ENCODE data around the gene DLK1. TPM values are rescaled to one million over a fixed set of nuclear protein-coding genes. Genes with fewer than 3 reads are reported as not detected.

DLK1 gene
- total and polyA plus RNA-seq, 2 of the 13 experiments (the other 11 are each of a cell fraction or from before 2014, with no cell fraction given), result 95.5 to 312 TPM

DNA sequence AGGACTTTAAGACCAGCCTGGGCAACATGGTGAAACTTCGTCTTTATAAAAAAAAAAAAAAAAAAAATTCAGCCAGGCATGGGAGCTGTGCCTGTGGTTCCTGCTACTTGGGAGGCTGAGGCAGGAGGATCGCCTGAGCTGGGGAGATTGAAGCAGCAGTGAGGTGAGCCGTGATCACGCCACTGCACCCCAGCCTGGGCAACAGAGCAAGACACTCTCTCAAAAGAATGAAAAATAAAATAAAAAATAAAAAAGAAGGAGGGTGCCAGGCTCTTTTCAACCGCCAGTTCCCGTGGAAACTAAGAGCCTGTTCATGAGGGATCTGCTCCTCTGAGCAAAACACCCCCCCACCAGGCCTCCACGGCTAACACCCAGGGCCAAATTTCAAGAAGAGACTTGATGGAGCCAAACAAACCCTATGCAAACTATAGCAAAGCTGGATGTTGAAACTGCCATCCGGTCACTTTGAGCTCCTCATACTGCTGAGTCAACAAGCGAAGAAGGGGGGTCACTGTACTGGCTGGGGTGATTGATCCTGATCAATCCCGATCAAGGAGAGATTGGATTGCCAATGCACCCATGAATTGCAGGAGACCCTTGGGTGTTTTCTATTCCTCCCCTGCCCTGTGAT lies 23.4 kb downstream of the DLK1 start (continued):
- no peak for TF ChIP-seq HDAC6 (IDR thresholded peaks at IDR 0.05; ENCODE audit: low read depth, low read length)
- no peak for TF ChIP-seq HNRNPH1 (optimal IDR thresholded peaks at IDR 0.05; ENCODE audit: low read depth, low read length)
- TF ChIP-seq ZBTB21 (CRISPR knock-in tag; IDR thresholded peaks at IDR 0.05), result no peak
- 0 out of 2 replicates have a peak, but pooled peaks have one; percentile 59 for TF ChIP-seq NFIC (IDR thresholded peaks at IDR 0.05; ENCODE audit: low read length)
- no peak for TF ChIP-seq PHF8 (CRISPR knock-in tag; IDR thresholded peaks at IDR 0.05)
- TF ChIP-seq, protein P1, sequence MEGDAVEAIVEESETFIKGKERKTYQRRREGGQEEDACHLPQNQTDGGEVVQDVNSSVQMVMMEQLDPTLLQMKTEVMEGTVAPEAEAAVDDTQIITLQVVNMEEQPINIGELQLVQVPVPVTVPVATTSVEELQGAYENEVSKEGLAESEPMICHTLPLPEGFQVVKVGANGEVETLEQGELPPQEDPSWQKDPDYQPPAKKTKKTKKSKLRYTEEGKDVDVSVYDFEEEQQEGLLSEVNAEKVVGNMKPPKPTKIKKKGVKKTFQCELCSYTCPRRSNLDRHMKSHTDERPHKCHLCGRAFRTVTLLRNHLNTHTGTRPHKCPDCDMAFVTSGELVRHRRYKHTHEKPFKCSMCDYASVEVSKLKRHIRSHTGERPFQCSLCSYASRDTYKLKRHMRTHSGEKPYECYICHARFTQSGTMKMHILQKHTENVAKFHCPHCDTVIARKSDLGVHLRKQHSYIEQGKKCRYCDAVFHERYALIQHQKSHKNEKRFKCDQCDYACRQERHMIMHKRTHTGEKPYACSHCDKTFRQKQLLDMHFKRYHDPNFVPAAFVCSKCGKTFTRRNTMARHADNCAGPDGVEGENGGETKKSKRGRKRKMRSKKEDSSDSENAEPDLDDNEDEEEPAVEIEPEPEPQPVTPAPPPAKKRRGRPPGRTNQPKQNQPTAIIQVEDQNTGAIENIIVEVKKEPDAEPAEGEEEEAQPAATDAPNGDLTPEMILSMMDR (CRISPR knock-in tag; IDR thresholded peaks at IDR 0.05), result 0 out of 2 replicates have a peak, but pooled peaks have one; percentile 10
- TF ChIP-seq HCFC1 (IDR thresholded peaks at IDR 0.05; ENCODE audit: low read depth, low read length), result no peak
- TF ChIP-seq NRL (CRISPR knock-in tag; IDR thresholded peaks at IDR 0.05; ENCODE audit: borderline replicate concordance), result no peak
- TF ChIP-seq, protein P2, sequence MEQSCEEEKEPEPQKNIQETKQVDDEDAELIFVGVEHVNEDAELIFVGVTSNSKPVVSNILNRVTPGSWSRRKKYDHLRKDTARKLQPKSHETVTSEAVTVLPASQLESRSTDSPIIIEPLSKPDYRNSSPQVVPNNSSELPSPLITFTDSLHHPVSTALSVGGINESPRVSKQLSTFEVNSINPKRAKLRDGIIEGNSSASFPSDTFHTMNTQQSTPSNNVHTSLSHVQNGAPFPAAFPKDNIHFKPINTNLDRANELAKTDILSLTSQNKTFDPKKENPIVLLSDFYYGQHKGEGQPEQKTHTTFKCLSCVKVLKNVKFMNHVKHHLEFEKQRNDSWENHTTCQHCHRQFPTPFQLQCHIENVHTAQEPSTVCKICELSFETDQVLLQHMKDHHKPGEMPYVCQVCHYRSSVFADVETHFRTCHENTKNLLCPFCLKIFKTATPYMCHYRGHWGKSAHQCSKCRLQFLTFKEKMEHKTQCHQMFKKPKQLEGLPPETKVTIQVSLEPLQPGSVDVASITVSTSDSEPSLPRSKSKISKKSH (CRISPR knock-in tag; IDR thresholded peaks at IDR 0.05; ENCODE audit: borderline replicate concordance), result no peak
- TF ChIP-seq MBNL3 (CRISPR knock-in tag; conservative IDR thresholded peaks at IDR 0.05), result no peak
- TF ChIP-seq, protein P3, sequence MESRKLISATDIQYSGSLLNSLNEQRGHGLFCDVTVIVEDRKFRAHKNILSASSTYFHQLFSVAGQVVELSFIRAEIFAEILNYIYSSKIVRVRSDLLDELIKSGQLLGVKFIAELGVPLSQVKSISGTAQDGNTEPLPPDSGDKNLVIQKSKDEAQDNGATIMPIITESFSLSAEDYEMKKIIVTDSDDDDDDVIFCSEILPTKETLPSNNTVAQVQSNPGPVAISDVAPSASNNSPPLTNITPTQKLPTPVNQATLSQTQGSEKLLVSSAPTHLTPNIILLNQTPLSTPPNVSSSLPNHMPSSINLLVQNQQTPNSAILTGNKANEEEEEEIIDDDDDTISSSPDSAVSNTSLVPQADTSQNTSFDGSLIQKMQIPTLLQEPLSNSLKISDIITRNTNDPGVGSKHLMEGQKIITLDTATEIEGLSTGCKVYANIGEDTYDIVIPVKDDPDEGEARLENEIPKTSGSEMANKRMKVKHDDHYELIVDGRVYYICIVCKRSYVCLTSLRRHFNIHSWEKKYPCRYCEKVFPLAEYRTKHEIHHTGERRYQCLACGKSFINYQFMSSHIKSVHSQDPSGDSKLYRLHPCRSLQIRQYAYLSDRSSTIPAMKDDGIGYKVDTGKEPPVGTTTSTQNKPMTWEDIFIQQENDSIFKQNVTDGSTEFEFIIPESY (CRISPR knock-in tag; IDR thresholded peaks at IDR 0.05), result no peak
- TF ChIP-seq TOPORS (CRISPR knock-in tag; IDR thresholded peaks at IDR 0.05), result no peak
- no peak for TF ChIP-seq ELF1 (CRISPR knock-in tag; IDR thresholded peaks at IDR 0.05)
- TF ChIP-seq, protein P4, sequence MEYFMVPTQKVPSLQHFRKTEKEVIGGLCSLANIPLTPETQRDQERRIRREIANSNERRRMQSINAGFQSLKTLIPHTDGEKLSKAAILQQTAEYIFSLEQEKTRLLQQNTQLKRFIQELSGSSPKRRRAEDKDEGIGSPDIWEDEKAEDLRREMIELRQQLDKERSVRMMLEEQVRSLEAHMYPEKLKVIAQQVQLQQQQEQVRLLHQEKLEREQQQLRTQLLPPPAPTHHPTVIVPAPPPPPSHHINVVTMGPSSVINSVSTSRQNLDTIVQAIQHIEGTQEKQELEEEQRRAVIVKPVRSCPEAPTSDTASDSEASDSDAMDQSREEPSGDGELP (IDR thresholded peaks at IDR 0.05; ENCODE audit: borderline replicate concordance, low read depth), result peak; percentile 45; the same call in 1 of the 2 replicates
- TF ChIP-seq, protein P5, sequence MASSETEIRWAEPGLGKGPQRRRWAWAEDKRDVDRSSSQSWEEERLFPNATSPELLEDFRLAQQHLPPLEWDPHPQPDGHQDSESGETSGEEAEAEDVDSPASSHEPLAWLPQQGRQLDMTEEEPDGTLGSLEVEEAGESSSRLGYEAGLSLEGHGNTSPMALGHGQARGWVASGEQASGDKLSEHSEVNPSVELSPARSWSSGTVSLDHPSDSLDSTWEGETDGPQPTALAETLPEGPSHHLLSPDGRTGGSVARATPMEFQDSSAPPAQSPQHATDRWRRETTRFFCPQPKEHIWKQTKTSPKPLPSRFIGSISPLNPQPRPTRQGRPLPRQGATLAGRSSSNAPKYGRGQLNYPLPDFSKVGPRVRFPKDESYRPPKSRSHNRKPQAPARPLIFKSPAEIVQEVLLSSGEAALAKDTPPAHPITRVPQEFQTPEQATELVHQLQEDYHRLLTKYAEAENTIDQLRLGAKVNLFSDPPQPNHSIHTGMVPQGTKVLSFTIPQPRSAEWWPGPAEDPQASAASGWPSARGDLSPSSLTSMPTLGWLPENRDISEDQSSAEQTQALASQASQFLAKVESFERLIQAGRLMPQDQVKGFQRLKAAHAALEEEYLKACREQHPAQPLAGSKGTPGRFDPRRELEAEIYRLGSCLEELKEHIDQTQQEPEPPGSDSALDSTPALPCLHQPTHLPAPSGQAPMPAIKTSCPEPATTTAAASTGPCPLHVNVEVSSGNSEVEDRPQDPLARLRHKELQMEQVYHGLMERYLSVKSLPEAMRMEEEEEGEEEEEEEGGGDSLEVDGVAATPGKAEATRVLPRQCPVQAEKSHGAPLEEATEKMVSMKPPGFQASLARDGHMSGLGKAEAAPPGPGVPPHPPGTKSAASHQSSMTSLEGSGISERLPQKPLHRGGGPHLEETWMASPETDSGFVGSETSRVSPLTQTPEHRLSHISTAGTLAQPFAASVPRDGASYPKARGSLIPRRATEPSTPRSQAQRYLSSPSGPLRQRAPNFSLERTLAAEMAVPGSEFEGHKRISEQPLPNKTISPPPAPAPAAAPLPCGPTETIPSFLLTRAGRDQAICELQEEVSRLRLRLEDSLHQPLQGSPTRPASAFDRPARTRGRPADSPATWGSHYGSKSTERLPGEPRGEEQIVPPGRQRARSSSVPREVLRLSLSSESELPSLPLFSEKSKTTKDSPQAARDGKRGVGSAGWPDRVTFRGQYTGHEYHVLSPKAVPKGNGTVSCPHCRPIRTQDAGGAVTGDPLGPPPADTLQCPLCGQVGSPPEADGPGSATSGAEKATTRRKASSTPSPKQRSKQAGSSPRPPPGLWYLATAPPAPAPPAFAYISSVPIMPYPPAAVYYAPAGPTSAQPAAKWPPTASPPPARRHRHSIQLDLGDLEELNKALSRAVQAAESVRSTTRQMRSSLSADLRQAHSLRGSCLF (CRISPR knock-in tag; IDR thresholded peaks at IDR 0.05; ENCODE audit: borderline replicate concordance), result no peak
- TF ChIP-seq MIER2 (CRISPR knock-in tag; IDR thresholded peaks at IDR 0.05), result no peak
- TF ChIP-seq ATRX (CRISPR knock-in tag; IDR thresholded peaks at IDR 0.05; ENCODE audit: borderline replicate concordance), result no peak
- TF ChIP-seq SATB2 (CRISPR knock-in tag; IDR thresholded peaks at IDR 0.05), result no peak
